GM19043 (cell line): ENCODE results near the gene LDHD.

Source experiments
- ATAC-seq: cut with Tn5 transposase; IDR thresholded peaks from one replicate; pipeline ENCODE4 v1.9.1; 2021; ENCODE audit warnings: low read depth; ENCODE audit not compliant: unreplicated experiment

The LDHD gene

DNA sequence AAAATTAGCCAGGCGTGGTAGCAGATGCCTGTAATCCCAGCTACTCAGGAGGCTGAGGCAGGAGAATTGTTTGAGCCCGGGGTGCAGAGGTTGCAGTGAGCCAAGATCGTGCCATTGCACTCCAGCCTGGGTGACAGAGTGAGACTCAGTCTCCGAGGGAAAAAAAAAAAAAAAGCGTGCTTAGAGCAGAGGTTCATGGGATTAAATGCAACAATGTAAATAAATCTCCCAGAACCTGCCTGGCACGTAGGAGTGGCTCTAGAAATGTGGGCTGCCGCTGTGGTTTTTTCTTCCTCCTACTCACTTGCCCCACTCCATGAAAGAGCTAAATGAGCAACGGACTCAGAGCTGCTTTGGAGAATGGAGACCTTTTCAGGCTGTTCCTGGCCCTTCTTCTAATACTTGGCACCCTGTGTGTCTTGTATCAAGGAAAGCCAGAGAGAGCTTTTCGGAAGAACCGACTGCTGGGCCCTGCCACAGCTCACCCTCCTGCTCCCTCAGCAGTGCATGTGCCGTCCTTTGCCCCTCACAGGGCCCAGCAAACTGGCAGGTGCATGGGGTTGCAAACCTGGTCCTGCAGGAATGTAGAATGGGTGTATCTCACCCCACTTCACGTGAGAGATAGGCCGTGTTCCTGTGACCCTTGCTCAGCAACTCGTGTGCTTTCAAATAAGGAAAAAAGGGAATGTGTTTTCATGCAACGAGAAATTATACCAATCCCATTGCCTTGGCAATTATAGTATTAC, 52.0 kb downstream of the LDHD start:
- no peak for ATAC-seq

DNA sequence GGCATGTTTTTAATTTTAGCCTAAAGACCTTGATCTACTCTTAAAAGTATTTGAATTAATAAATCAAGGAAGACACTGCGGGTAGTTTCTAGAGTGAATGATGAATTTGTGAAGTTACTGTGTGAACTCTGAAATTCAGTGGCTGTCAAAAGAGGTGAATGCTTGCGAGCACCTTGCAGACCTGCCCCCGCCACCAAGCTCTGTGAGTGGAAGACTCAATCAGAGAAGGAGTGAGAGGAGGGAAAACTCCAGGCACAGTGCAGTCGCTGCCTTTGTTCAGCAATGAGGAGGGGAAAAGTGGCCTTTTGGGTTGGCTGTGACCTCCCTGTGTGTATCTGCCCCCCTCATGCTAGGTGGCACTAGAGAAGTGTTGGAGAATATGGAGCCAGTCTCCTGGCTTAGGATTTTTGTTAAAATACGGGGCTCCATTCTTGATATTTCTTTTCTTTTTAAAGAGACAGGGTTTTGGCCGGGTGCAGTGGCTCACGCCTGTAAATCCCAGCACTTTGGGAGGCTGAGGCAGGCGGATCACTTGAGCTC, 53.0 kb downstream of the LDHD start:
- no peak for ATAC-seq

DNA sequence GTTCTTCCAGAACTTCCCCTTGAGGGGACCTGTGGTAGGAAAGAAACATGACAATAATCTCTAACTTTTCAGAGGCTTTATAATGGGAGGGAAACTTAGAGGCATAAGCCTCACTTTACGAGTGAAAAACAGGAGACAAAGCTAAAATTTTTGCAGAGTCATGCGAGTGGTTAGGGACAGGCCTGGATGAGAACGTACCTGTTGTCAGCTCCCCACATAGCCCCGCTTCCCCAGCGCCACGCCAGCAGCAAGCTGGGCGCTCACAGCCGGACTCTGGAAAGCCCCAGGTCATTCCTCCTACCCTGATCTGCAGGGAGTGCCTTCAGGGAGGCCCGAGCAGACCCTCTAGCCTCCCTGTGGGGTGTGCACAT, 53.6 kb downstream of the LDHD start:
- no peak for ATAC-seq

DNA sequence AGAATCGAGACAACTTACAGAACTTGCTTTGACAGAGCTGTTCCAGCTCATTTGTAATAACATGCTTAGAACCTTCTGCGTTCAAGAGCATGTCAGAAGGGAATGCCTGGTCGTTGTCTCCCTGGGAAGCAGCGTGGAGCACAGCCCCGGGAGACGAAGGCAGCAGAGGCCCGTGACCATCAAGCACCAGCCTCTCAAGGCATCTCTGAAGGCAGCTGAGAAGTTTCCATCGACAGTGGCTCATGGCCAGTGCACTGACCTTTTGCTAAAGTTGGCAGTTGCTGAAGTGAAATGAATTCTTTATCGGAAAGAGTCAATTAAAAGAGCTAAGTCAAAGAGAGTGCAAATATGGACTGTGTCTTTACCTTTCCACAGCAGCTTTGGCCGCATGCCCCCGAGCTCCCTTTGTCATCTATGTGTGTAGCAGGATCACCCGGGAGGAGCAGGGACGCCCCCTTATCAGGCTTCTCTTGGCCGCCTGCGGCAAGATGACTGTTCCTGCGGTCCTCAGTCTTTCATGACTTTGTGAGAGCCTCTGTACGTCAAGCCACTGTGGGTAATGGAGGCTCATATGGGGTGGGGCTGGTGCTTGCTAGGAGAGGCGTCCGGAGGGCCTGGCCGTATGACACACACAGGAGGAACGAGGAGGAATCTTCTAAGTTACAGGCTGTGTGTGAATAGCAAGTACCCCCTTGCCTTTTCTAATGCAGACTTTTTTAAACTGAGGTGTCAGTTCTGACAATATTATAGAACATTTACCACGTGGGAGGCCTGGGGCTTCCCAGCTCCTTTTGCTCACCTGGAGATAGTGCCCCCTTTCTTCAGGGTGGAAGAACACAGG, 54.2 kb downstream of the LDHD start:
- ATAC-seq: no peak
